MCF 10A (cell line): ENCODE measurements around the gene CAMTA1. TPM values are rescaled to one million over a fixed set of nuclear protein-coding genes. Genes with fewer than 3 reads are reported as not detected.

ENCODE experiments used
- BruUV-seq: library from RNA; stranded (reverse); fragments of 400-500 nt; replicated peaks from 2 replicates; lab custom pipeline; 2021; lab: Mats Ljungman, UMichigan
- CTCF ChIA-PET: fragments of 300-600 bp; sonication (Branson Sonifier 250); formaldehyde crosslinking; extraction: SDS; loops from one replicate; lab custom pipeline; 2021; ENCODE audit warnings: antibody characterized with exemption, inconsistent platforms; lab: Yijun Ruan, JAX
- POLR2A ChIA-PET: fragments of 300-600, 350-650 bp; sonication (Branson Sonifier 250); formaldehyde crosslinking; extraction: SDS; loops from one replicate; lab custom pipeline; 2020; ENCODE audit warnings: antibody characterized with exemption, inconsistent platforms; lab: Yijun Ruan, JAX
- DNase-seq: peaks from one replicate; pipeline ENCODE4 v3.0.0-alpha.2; 2018; ENCODE audit not compliant: unreplicated experiment
- H3K27ac Mint-ChIP-seq: one replicate; pipeline ENCODE4 v1.8.0; 2022; ENCODE audit warnings: mild to moderate bottlenecking, low read depth, mixed read lengths; ENCODE audit not compliant: unreplicated experiment
- H3K27me3 Mint-ChIP-seq: one replicate; pipeline ENCODE4 v1.8.0; 2022; ENCODE audit warnings: mixed read lengths; ENCODE audit not compliant: insufficient read depth, unreplicated experiment
- H3K36me3 Mint-ChIP-seq: one replicate; pipeline ENCODE4 v1.8.0; 2022; ENCODE audit warnings: mild to moderate bottlenecking, moderate library complexity, mixed read lengths; ENCODE audit not compliant: insufficient read depth, unreplicated experiment
- H3K4me1 Mint-ChIP-seq: one replicate; pipeline ENCODE4 v1.8.0; 2022; ENCODE audit warnings: mixed read lengths; ENCODE audit not compliant: insufficient read depth, unreplicated experiment
- H3K4me3 Mint-ChIP-seq: one replicate; pipeline ENCODE4 v1.8.0; 2022; ENCODE audit warnings: mild to moderate bottlenecking, moderate library complexity, mixed read lengths; ENCODE audit not compliant: unreplicated experiment
- H3K9me3 Mint-ChIP-seq: one replicate; pipeline ENCODE4 v1.8.0; 2022; ENCODE audit warnings: mixed read lengths; ENCODE audit not compliant: unreplicated experiment
- CTCF ChIP-seq: fragments of 200-600 bp; IDR thresholded peaks from one replicate; pipeline ENCODE4 v1.8.0; 2022; ENCODE audit warnings: antibody characterized with exemption, mild to moderate bottlenecking; ENCODE audit not compliant: unreplicated experiment
- intact Hi-C: fragments of 100-400 bp; cut with micrococcal nuclease; formaldehyde crosslinking; loops from 2 replicates; pipeline ENCODE4 v1.14.1; 2022
- total RNA-seq: library from RNA; stranded (reverse); gene quantifications from 2 replicates; pipeline ENCODE4 v1.2.3, GENCODE V29; 2022

Gene CAMTA1
- total RNA-seq, 1 experiment from 2014 or later: 74.1 TPM

GRCh38 chr1:7002728-7003127 lies 217.5 kb downstream of the CAMTA1 start:
- Mint-ChIP-seq H3K9me3 (no peaks in the 10 kb centered on the region), H3K27ac (no peak overlapping the region), H3K36me3 (no peaks in the 10 kb centered on the region), H3K27me3 (peaks cover 83% of the 10 kb centered on the region), H3K4me3 (no peak overlapping the region), H3K4me1 (no peaks in the 10 kb centered on the region)
- ChIA-PET POLR2A (no interaction called here), CTCF (no interaction called here)
- BruUV-seq: no TSS peak
- DNase-seq: peak; percentile 17
- intact Hi-C loops: no loop called here
- TF ChIP-seq CTCF: no peak

GRCh38 chr1:7003676-7004075 lies 218.4 kb downstream of the CAMTA1 start:
- BruUV-seq: no TSS peak
- no peak for TF ChIP-seq CTCF
- POLR2A ChIA-PET: no interaction called here
- intact Hi-C loops: no loop called here
- H3K27me3 Mint-ChIP-seq: peaks cover 83% of the 10 kb centered on the region
- H3K36me3 Mint-ChIP-seq: no peaks in the 10 kb centered on the region
- no peaks in the 10 kb centered on the region for H3K9me3 Mint-ChIP-seq
- no peak for DNase-seq
- no peak overlapping the region for H3K27ac Mint-ChIP-seq
- no peaks in the 10 kb centered on the region for H3K4me1 Mint-ChIP-seq
- CTCF ChIA-PET: no interaction called here
- H3K4me3 Mint-ChIP-seq: no peak overlapping the region

- H3K4me1 Mint-ChIP-seq: no peaks in the 10 kb centered on the region
Observed at GRCh38 chr1:7004181-7004580, 218.9 kb downstream of the CAMTA1 start.

GRCh38 chr1:7005762-7006161 lies 220.5 kb downstream of the CAMTA1 start:
- intact Hi-C loops: no loop called here
- BruUV-seq: no TSS peak
- Mint-ChIP-seq H3K27me3 (peaks cover 73% of the 10 kb centered on the region), H3K4me3 (no peak overlapping the region), H3K4me1 (no peaks in the 10 kb centered on the region), H3K27ac (no peak overlapping the region), H3K36me3 (no peaks in the 10 kb centered on the region), H3K9me3 (no peaks in the 10 kb centered on the region)
- TF ChIP-seq CTCF: no peak
- DNase-seq: no peak
- ChIA-PET POLR2A (no interaction called here), CTCF (no interaction called here)

More at GRCh38 chr1:7004181-7004580, 218.9 kb downstream of the CAMTA1 start:
- Mint-ChIP-seq H3K36me3 (no peaks in the 10 kb centered on the region), H3K4me3 (no peak overlapping the region), H3K9me3 (no peaks in the 10 kb centered on the region), H3K27ac (no peak overlapping the region), H3K27me3 (peaks cover 83% of the 10 kb centered on the region)
- BruUV-seq: no TSS peak
- intact Hi-C loops: no loop called here
- CTCF ChIA-PET: no interaction called here
- DNase-seq: no peak
- POLR2A ChIA-PET: no interaction called here
- TF ChIP-seq CTCF: no peak
